ENCODE data around the gene KRTAP10-7. TPM values are rescaled to one million over a fixed set of nuclear protein-coding genes. Genes with fewer than 3 reads are reported as not detected.
A peak's percentile ranks its signal among the peaks of the same experiment; 100 is the strongest.

Gene KRTAP10-7
- total RNA-seq, 1 experiment from 2014 or later = not detected

DNA sequence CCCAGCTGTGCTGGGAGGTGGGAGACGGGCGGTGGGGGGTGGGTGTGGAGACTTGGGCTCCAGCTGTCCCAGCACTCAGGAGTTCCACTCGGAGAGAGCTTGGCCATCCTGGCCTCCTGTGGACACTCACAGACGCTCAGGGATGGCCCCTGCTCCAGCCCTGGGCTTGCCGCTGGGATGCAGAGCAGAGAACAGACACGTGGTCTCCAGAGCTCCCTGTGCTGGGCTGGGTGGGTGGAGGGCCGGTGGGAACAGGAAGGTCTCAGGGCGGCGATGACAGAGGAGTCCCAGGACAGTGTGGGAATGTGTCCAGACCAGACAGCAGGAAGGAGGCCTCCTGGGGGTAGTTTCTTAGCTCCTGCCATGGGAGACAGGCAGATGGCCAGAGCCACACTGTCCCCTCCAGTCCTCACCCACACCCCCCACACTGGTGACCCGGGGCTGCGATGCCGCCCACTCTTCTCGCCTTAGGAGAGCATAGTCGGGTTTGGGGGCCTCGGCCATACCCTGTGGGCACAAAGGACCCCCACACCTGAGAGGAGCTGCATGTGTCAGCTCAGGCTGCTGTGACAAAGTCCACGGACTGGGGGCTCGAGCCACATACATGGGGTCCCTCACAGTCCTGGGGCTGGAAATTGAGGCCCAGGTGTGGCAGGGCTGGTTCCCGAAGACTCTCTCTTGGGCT, 28.5 kb downstream of the KRTAP10-7 start:
- no CpG with 5 or more reads among the region's 18 CpGs for WGBS (ENCODE audit: extremely low coverage, insufficient read length, low lambda C conversion rate)
- Histone ChIP-seq H3K27me3 (ENCODE audit: insufficient read depth, low read length) (no peaks in the 10 kb centered on the region), H4K20me1 (ENCODE audit: control insufficient read depth, insufficient read depth, insufficient read length) (no peaks in the 10 kb centered on the region), H2BK15ac (ENCODE audit: low read depth, low read length) (no peak overlapping the region), H3K23ac (ENCODE audit: insufficient read length, low read depth, low read length) (no peak overlapping the region), H3K23me2 (ENCODE audit: insufficient read length, low read depth, low read length, poor library complexity, severe bottlenecking) (no peaks in the 10 kb centered on the region), H3K27ac (ENCODE audit: insufficient read length, low read depth, low read length) (no peak overlapping the region), H4K8ac (replicated peaks; ENCODE audit: insufficient read length, low read depth, low read length) (no peak overlapping the region), H2BK120ac (ENCODE audit: low read depth, low read length, poor library complexity, severe bottlenecking) (no peak overlapping the region), H3K4ac (ENCODE audit: low read depth, low read length) (no peak overlapping the region), H3K14ac (ENCODE audit: insufficient read depth, low read length) (no peak overlapping the region), H2BK20ac (ENCODE audit: low read depth, low read length, poor library complexity, severe bottlenecking) (no peak overlapping the region), H3K9me3 (ENCODE audit: control insufficient read depth, low read depth, low read length) (no peaks in the 10 kb centered on the region), H3K18ac (ENCODE audit: insufficient read length, low read depth, low read length) (no peak overlapping the region), H3K9ac (ENCODE audit: extremely low read depth, insufficient read length, low read length) (no peak overlapping the region), H2AK5ac (ENCODE audit: insufficient read length, low read length) (no peak overlapping the region), H4K5ac (ENCODE audit: insufficient read length, low read depth, low read length) (no peak overlapping the region), H4K91ac (ENCODE audit: insufficient read length, low read depth, low read length) (no peak overlapping the region), H3T11ph (ENCODE audit: low read length) (no peak overlapping the region), H3K4me2 (ENCODE audit: insufficient read depth, insufficient read length, low read length) (no peak overlapping the region), H2BK5ac (ENCODE audit: insufficient read length, low read length) (no peak overlapping the region), H3K56ac (ENCODE audit: insufficient read length, low read depth, low read length) (no peak overlapping the region), H3K79me2 (ENCODE audit: insufficient read depth, low read length) (no peaks in the 10 kb centered on the region), H3K79me1 (ENCODE audit: insufficient read depth, low read depth, low read length, poor library complexity, severe bottlenecking) (no peaks in the 10 kb centered on the region), H3K4me1 (ENCODE audit: insufficient read depth, low read length) (no peaks in the 10 kb centered on the region), H2AFZ (ENCODE audit: low read length) (no peak overlapping the region), H2BK12ac (ENCODE audit: insufficient read length, low read depth, low read length) (no peak overlapping the region)
- Mint-ChIP-seq H3K27ac (peak overlapping the region in 1 of 3 experiments; percentile 20; a peak in 2 of 7 replicates), H3K9me3 (peaks cover 34 to 39% of the 10 kb centered on the region in 2 experiments), H3K4me3 (no peak overlapping the region), H3K4me1 (peaks cover 3 to 7% of the 10 kb centered on the region in 2 experiments; a peak in 2 of 4 replicates), H3K36me3 (ENCODE audit: insufficient read depth in 1 of 3, low read depth in 3 of 3) (peaks cover 7 to 29% (median 19%) of the 10 kb centered on the region in 3 experiments; a peak in 6 of 7 replicates), H3K27me3 (ENCODE audit: low read depth) (peaks cover 10% of the 10 kb centered on the region)
- no peak for TF ChIP-seq CTCF (conservative IDR thresholded peaks at IDR 0.05)
- DNase-seq = no peak

All from H9 (cell line).